ENCODE results near the gene IL10RA. TPM values are rescaled to one million over a fixed set of nuclear protein-coding genes. Genes with fewer than 3 reads are reported as not detected.

IL10RA gene
- total and polyA plus RNA-seq, 2 of the 4 experiments (the other 2 are of a cell fraction): 0.12 TPM; not detected in 1

GRCh38 chr11:117960406-117960805, 25.8 kb upstream of the IL10RA start:
- ATAC-seq (ENCODE audit: low read depth): no peak
- in situ Hi-C loops (cut with MboI; ENCODE audit: low sequenced_read_pairs): no loop called here
- TF ChIP-seq SMC3 (IDR thresholded peaks at IDR 0.05; ENCODE audit: low read depth, low read length): no peak
- TF ChIP-seq RCOR1 (IDR thresholded peaks at IDR 0.05; ENCODE audit: insufficient replicate concordance, low read length): no peak
- no peak for TF ChIP-seq POLR2A (IDR thresholded peaks at IDR 0.05; ENCODE audit: low read depth, low read length)
- TF ChIP-seq MXI1 (IDR thresholded peaks at IDR 0.05; ENCODE audit: borderline replicate concordance, low read depth, low read length): no peak
- TF ChIP-seq, protein P1, sequence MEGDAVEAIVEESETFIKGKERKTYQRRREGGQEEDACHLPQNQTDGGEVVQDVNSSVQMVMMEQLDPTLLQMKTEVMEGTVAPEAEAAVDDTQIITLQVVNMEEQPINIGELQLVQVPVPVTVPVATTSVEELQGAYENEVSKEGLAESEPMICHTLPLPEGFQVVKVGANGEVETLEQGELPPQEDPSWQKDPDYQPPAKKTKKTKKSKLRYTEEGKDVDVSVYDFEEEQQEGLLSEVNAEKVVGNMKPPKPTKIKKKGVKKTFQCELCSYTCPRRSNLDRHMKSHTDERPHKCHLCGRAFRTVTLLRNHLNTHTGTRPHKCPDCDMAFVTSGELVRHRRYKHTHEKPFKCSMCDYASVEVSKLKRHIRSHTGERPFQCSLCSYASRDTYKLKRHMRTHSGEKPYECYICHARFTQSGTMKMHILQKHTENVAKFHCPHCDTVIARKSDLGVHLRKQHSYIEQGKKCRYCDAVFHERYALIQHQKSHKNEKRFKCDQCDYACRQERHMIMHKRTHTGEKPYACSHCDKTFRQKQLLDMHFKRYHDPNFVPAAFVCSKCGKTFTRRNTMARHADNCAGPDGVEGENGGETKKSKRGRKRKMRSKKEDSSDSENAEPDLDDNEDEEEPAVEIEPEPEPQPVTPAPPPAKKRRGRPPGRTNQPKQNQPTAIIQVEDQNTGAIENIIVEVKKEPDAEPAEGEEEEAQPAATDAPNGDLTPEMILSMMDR (conservative IDR thresholded peaks at IDR 0.05; ENCODE audit: low read depth, low read length): no peak
- no peak for TF ChIP-seq BHLHE40 (IDR thresholded peaks at IDR 0.05; ENCODE audit: low read depth, low read length)
- TF ChIP-seq RFX5 (IDR thresholded peaks at IDR 0.05; ENCODE audit: low read depth, low read length): no peak
- TF ChIP-seq MAZ (IDR thresholded peaks at IDR 0.05; ENCODE audit: borderline replicate concordance, low read depth, low read length): no peak
- TF ChIP-seq CHD1 (IDR thresholded peaks at IDR 0.05; ENCODE audit: low read depth, low read length): no peak
- TF ChIP-seq MAFK (IDR thresholded peaks at IDR 0.05; ENCODE audit: low read depth, low read length): no peak
- TF ChIP-seq, protein P2, sequence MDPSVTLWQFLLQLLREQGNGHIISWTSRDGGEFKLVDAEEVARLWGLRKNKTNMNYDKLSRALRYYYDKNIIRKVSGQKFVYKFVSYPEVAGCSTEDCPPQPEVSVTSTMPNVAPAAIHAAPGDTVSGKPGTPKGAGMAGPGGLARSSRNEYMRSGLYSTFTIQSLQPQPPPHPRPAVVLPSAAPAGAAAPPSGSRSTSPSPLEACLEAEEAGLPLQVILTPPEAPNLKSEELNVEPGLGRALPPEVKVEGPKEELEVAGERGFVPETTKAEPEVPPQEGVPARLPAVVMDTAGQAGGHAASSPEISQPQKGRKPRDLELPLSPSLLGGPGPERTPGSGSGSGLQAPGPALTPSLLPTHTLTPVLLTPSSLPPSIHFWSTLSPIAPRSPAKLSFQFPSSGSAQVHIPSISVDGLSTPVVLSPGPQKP (IDR thresholded peaks at IDR 0.05; ENCODE audit: borderline replicate concordance, low read depth, low read length): no peak
- TF ChIP-seq RAD21 (IDR thresholded peaks at IDR 0.05; ENCODE audit: low read length): no peak
- TF ChIP-seq FOS (IDR thresholded peaks at IDR 0.05; ENCODE audit: low read depth, low read length): no peak
- no peak for TF ChIP-seq CEBPB (IDR thresholded peaks at IDR 0.05; ENCODE audit: low read depth, low read length)
- no CpG with 5 or more reads among the region's 1 CpG for WGBS, 2 experiments (ENCODE audit: extremely low coverage in 2 of 2, insufficient read length in 1 of 2)
- Histone ChIP-seq H4K8ac (ENCODE audit: low read depth in 2 of 2, low read length in 2 of 2) (no peak overlapping the region), H3K27me3 (ENCODE audit: control insufficient read depth, insufficient read depth, low read length) (peaks cover 2% of the 10 kb centered on the region; the same call in 1 of the 2 replicates), H3K14ac (replicated peaks; ENCODE audit: low read depth, low read length) (no peak overlapping the region), H2AFZ (replicated peaks; ENCODE audit: low read length, poor library complexity) (no peak overlapping the region), H3K23ac (ENCODE audit: low read depth, low read length) (no peak overlapping the region), H3K9me3 (ENCODE audit: control insufficient read depth, insufficient read depth, low read length) (no peaks in the 10 kb centered on the region), H3K9ac (ENCODE audit: low read depth, low read length) (no peak overlapping the region), H4K91ac (ENCODE audit: insufficient read depth, low read depth, low read length) (no peak overlapping the region), H2BK15ac (ENCODE audit: low read depth, low read length) (no peak overlapping the region), H3K79me1 (ENCODE audit: low read depth in 1 of 2, low read length in 2 of 2) (no peaks in the 10 kb centered on the region), H4K20me1 (ENCODE audit: insufficient read depth, low read length) (no peaks in the 10 kb centered on the region), H2AK9ac (replicated peaks; ENCODE audit: low read depth, low read length, poor library complexity) (no peak overlapping the region), H3K9me1 (ENCODE audit: insufficient read depth, low read length) (no peaks in the 10 kb centered on the region), H3K4me3 (ENCODE audit: insufficient read depth, low read depth, low read length) (no peak overlapping the region), H2BK20ac (ENCODE audit: low read depth, low read length) (no peak overlapping the region), H2AK5ac (ENCODE audit: low read depth, low read length) (no peak overlapping the region), H3K4me1 (ENCODE audit: control insufficient read depth, insufficient read depth, low read length) (no peaks in the 10 kb centered on the region), H2BK120ac (ENCODE audit: low read depth, low read length) (no peak overlapping the region), H2BK5ac (ENCODE audit: low read depth, low read length, poor library complexity, severe bottlenecking) (no peak overlapping the region), H3K27ac (ENCODE audit: insufficient read depth, low read length) (no peak overlapping the region), H3K4ac (ENCODE audit: low read depth, low read length) (no peak overlapping the region), H4K5ac (ENCODE audit: low read depth, low read length) (no peak overlapping the region), H3K18ac (ENCODE audit: low read depth, low read length) (no peak overlapping the region), H3K36me3 (ENCODE audit: control insufficient read depth, insufficient read depth, low read length) (no peaks in the 10 kb centered on the region), H3K56ac (ENCODE audit: extremely low read depth, insufficient read depth, low read length) (no peak overlapping the region), H3K4me2 (ENCODE audit: low read depth, low read length) (no peak overlapping the region)
- no peak for DNase-seq
- POLR2A ChIA-PET (ENCODE audit: unreplicated experiment): no interaction called here
- dilution Hi-C loops (cut with HindIII; ENCODE audit: low sequenced_read_pairs, unreplicated experiment): no loop called here
- no TSS peak for BruUV-seq (replicated peaks)
- intact Hi-C loops (cut with micrococcal nuclease): no loop called here
- CTCF ChIA-PET: interaction anchor here (0.9 to 1.5 kb wide), 2 partner anchors 10 to 153 kb away, joined by 4 read pairs; no protein-coding TSS in a partner anchor
